HG02970 (cell line): ENCODE data around the gene CDC42EP5.
"Not testable (repeated sequence)": the region's sequence is repeated elsewhere in the genome, so short reads cannot be mapped to it uniquely, and the experiment has no call there.

Experiments used
- ATAC-seq: cut with Tn5 transposase; IDR thresholded peaks from one replicate; pipeline ENCODE4 v1.9.1; 2021; ENCODE audit warnings: mild to moderate bottlenecking, moderate library complexity, moderate number of reproducible peaks; ENCODE audit not compliant: unreplicated experiment, low FRiP score

Gene CDC42EP5

DNA sequence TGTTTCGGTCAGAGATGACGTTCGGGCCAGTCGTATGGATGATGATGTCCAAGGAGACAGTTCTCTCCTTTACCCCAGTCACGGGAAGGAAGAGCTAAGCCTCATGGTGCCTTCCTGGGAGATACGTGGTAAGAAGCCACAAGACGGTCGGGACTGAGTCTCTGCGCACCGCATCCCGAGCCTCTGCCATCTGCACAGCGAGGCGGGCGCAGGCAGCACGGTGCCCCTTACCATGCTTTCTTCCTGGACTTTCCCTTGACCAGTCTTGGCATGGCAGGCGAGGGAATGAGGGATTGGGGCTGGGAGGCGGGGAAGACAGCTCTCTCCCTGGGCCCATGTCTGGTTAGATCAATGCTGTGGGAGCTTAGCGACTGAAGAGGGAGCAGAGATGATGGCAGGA lies 19.5 kb upstream of the CDC42EP5 start:
- no peak for ATAC-seq

DNA sequence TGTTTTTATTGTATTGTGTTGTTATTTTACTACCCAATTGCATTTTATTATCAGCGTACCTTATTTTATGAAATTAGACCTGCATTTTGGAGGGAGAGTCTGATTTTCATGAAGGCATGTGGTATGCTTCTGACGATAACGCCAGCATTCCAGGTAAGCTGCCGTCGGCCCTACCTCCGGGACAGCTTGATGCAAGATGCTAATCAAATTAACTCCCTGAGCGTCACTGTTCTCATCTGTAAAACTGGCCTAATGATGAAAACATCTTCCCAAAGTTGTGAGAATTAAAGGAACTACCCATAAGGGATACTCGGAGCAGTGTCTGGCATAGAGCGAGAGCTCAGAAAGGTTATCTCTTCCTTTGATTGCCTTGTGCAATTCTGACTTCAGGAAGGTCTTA lies 16.7 kb upstream of the CDC42EP5 start:
- no peak for ATAC-seq

DNA sequence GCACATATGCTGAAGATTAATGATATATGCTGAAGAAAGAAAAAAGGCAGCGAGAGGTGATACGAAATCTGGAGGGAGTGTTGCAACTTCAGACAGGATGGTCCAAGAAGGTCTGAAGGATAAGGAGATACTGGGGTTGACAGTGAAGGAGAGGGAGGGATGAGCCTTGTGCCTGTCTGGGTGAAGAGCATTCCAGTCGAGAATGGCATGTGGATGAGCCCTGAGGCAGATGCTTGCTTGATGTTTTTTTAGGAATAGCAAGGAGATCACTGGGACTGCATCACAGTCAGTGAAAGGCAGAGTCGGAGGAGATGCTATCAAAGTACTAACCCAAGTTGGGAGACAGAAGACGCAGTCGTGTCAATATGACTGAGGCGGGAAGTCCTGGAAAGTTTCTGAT lies 16.2 kb upstream of the CDC42EP5 start:
- no peak for ATAC-seq

DNA sequence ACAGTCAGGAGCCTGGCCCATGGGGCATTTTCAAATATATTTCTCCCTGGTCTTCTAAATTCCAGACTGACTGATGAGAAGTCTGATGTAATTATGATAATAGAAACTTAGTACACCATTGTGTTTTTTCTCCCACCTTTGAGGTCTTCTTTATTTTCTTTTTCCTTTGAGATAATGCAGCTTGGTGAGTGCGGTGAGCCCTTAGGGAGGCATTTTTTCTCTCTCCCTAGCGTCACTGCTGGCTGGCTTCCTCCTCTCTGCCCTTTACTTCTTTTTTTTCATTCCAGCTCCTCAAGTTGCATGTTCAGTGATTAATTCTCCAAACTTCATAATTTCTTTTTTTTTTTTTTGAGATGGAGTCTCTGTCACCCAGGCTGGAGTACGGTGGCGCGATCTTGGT lies 12.8 kb upstream of the CDC42EP5 start:
- ATAC-seq, result no peak

DNA sequence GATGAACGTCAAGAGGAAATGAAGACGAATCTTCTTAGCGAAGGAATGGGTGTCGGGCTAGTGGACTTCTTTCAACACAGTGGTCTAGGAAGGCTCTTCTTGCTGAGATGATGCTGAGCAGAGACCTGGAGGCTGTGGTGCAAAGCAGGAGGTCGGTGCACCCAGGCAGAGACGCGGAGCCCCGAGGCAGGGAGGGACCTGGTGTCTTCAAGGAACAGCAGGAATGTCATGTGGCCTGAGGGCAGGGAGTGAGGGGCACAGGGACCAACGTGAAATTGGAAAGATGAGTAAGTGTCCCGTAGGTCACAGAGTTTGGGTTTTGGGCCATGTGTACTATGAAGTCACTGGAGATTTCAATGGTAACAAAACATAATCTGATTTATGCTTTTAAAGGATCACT lies 11.4 kb upstream of the CDC42EP5 start:
- ATAC-seq, result no peak

DNA sequence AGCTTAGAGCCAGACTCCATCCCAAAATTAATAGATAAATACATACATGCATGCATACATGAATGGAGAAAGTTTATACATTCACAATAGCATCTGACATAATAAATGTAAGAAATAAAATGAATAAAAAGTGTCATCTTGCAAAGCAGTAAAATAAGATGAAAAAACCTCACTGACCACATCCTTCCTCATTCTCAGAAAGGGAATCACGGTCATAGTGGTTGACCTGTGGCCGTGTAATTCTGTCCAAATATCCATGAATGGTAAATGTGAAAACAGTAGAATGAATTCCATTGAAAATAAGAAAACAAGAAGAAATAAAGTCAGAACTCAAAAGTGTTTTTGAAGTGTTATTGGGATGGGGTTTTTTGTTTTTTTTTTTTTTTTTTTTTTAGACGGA lies 9.8 kb upstream of the CDC42EP5 start:
- ATAC-seq, result no peak

DNA sequence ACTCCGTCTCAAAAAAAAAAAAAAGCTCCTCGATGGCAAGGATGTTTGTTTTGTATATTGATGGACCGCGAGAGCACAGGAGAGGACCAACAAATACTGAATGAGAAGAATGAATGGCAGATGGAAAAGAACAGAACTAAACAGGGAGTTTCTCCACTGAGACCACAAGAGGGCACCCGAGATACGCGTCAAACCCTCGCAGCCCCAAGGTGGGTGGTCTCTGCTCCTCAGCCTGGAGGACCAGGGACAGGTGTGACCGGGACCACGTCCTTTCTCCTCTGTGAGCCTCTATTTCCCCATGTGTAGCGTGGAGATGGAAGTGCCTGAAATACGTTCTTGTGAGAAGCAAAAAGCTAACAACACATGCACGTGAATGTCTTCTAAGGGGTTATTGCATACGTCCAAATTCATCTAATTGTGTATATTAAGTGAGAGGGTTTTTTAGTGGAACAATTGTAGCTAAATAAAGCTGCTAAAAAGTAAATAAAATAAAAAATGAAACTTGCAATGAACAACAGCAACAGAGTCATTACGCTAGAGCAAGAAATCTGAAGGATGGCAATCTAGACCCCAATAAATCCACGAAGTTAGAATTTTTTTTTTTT lies 8.3 kb upstream of the CDC42EP5 start:
- no peak for ATAC-seq

DNA sequence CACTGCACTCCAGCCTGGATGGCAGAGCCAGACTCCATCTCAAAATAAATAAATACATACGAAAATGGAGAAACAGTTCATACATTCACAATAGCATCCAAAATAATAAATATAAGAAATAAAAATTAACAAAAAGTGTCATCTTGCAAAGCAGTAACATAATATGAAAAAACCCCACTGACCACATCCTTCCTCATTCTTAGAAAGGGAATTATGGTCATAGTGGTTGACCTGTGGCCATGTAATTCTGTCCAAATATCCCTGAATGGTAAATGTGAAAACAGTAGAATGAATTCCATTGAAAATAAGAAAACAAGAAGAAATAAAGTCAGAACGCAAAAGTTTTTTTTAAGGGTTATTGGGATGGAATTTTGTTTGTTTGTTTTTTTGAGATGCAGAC lies 7.0 kb upstream of the CDC42EP5 start:
- no peak for ATAC-seq

DNA sequence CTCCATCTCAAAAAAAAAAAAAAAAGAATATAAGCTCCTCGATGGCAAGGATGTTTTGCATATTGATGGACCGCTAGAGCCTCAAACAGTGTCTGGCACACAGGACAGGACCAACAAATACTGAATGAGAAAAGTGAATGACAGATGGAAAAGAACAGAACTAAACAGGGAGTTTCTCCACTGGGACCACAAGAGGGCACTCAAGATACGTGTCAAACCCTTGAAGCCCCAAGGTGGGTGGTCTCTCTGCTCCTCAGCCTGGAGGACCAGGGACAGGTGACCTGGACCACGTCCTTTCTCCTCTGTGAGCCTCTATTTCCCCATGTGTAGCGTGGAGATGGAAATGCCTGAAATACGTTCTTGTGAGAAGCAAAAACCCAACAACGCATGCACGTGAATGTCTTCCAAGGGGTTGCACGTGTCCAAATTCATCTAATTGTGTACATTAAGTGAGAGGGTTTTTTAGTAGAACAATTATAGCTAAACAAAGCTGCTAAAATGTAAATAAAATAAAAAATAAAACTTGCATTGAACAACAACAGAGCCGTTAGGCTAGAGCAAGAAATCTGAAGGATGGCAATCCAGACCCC lies 5.7 kb upstream of the CDC42EP5 start:
- ATAC-seq, result no peak

DNA sequence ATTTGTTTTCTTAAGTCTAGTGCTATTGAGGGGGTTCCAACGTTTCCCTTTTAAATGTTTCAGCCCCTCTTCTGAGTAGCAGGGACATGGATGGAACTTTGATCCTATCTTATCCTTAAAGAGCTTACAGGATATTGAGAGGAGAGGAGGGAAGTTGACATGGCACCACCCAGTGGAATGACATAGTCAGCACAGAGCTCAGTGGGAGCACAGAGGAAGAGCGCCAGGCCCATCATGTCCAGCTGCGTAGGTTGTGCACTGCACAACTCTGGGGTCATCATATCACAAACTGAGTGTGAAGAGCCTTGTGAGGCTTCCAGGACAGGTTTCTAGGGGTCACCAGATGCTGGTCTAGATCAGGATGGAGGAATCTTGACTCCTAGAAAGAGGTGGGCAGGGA lies 4.6 kb upstream of the CDC42EP5 start:
- ATAC-seq, result no peak

DNA sequence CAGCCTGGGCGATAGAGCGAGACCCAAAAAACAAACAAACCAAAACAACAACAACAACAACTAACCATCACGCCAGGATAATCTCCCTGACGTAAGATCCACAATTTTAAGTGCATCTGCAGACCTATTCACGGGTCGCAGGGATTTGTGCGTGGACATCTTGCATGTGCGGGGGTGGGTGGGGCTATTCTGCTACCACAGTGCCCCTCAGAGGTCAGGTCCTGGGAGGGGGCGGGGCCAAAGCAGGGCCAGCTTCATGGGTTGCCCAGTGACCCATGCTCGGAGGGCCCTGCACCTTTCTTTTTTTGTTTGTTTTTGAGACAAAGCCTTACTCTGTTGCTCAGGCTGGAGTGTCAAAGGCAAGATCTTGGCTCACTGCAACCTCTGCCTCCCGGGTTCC lies 2.6 kb upstream of the CDC42EP5 start:
- no peak for ATAC-seq

DNA sequence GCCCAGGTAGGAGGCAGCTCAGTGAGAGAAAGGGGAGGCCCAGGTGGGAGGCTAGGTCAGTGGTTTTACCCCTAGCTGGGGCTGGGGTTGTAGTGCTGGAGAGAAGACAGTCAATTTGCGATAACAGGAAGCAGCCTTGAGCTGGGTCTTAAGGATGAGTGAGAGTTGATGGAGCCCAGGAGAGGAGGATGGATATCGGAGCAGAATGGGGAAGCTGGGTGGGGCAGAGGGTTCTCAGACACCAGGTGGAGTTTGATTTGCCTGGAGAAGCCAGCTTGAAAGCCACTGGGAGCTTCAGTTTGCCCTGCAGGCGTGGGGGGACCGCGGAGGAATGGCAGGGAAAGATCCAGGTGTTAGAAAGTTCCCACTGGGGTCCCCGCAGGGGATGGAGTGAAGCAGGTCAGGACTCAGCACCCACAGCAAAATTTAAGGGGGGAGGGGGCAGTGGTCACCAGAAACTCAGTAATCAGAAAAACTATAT lies 836 bp upstream of the CDC42EP5 start:
- ATAC-seq, result no peak

DNA sequence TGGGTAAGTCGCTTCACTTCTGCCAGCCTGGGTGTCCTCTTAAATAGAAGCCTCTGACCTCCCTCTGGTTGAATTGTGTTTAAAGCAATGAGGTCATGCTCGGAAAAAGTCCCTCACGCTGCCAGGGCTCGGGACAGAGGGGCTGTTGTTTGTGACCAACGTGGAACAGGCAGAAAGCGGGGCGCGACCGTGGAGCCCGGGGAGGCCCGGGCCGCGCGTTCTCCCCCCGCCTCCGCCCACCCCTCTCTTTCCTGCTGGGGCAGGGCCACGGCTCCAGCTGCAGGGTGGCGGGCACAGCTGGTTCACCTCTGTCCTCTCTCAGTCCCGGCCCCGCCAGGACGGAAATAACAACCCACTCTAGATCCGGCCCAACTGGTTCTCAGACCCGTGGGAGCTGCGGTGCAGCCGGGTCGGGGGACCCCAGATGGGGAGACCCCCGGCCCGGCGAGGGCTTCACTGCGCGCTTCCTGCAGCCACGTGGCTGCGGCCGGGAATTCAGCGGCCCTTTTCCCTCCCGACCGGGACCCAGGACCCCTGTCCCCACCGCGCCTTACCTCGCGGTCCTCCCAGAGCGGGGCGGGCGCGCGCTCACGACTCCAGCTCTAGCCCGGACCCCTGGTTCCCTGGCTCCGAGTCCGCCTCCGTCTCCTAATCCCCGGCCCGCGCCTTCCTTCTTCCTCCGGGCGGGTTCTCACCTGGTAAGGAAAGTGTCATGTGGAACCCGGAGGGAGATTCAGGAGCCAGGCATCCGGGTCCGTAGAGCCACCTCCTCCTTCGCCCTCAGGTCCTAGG lies 1.9 kb downstream of the CDC42EP5 start:
- ATAC-seq, result no peak

DNA sequence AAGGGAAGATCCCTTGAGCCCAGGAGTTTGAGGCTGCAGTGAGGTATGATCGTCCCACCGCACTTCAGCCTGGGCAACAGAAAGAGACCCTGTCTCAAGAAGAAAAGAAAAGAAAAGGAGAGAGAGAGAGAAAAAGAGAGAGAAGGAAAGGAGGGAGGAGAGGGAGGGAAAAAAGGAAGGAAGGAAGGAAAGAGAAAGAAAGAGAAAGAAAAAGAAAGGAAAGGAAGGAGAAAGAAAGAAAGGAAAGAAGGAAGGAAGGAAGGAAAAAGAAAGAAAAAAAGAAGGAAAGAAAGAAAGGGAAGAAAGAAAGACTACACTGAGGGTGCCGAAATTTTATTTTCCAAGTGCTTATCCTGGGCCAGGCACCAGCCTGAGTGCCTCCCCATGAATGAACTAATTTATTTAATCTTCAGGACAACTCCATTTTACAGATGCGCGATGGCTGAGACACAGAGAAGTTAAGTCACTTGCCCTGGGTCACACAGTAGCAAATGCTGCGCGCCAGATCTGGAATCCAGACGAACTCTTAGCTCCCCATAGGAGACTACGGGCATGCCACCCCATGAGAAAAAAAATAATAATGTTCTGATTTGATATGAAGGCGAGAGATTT lies 2.7 kb downstream of the CDC42EP5 start:
- no peak for ATAC-seq

DNA sequence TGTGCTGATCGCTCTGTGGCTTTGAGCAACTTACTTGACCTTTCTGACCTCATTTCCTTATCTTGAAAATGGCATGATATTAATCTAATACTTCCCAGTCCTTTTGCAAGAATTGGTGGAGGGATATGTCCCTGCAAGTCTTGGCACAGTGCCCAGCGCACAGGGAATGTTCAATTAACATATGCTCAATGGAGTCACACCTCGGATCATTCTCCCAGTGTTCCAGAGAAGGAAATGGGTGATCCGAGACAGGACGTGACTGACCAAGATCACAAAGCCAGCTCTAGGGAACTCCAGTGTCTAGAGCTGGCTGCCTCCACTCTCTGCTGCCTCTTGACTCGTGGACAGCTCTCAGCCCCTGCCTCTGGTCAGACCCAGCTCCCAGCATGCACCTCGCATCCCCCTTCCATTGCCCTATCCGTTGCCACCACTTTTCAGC lies 3.6 kb downstream of the CDC42EP5 start:
- ATAC-seq, result no peak

DNA sequence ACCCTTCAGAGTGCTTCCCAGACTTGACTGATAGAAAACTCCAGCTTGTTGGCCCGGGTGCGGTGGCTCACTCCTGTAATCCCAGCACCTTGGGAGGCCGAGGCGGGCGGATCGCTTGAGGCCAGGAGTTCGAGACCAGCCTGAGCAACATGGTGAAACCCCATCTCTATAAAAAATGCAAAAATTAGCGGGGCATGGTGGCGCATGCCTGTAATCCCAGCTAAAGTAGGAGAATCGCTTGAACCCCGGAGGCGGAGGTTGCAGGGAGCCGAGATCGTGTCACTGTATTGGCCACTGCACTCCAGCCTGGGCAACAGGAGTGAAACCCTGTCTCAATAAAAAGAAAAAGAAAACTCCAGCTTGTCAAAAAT lies 7.0 kb downstream of the CDC42EP5 start:
- not testable (repeated sequence) for ATAC-seq

DNA sequence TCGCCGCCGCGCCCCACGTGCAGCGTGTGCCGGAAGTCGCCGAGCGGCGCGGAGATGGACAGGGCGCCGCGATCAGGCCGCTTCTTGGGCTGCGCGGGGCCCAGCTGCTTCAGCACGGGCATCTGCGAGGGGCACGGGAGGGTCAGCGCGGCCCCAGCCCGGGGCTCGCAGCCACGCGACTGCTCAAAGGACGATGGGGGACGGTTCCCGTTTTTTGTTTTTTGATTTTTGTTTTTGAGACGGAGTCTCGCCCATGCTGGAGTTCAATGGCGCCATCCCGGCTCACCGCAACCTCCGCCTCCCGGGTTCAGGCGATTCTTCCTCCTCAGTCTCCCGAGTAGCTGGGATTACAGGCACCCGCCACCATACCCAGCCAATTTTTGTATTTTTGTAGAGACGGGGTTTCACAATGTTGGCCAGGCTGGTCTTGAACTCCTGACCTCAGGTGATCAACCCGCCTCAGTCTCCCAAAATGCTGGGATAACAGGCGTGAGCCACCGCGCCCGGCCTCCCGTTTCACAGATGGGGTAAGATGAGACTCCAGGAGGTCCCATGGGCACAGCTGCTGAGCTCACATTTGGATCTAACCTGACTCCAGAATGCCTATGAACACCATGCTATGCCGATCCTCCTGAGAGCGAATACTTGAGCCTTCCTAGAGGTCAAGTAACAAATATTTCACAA lies 7.5 kb downstream of the CDC42EP5 start:
- ATAC-seq, result no peak

DNA sequence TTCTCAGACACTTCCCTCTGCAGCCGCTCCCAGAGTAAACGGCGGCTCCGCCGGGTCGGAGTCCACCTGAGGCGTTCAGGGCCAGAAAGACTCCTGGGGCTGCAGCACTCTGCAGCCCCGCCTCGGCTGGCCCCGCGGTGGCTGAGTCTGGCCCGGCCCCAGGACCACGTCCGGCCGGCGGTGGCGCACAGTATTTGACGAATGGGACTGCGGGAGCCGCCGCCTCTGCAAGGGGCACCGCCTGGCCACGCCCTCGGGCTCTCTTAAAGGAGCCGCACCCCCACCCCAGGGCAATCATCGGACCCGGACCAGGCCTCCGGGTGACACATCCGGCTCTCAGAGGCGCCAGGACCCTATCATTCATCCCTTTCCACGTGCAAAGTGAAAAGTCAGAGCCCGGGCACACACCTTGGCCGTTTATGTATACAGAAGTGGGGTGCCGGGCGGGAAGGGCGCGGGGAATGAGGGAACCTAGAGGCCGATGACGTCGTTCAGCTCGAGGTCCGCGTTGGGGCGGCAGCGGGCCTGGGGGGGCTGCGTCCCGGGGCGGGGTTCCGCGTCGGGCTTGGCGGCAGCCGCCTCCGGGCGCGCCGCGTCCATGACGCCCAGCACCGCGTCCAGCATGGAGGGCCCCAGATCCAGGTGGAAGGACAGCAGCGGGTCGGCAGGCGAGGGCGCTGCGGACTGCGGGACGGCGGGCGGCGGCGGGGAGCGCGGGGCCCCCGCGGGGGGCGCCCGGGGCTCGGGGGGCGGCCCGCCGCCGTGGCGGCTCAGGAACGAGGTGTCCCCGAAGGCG lies 8.3 kb downstream of the CDC42EP5 start:
- peak; percentile 42 for ATAC-seq

DNA sequence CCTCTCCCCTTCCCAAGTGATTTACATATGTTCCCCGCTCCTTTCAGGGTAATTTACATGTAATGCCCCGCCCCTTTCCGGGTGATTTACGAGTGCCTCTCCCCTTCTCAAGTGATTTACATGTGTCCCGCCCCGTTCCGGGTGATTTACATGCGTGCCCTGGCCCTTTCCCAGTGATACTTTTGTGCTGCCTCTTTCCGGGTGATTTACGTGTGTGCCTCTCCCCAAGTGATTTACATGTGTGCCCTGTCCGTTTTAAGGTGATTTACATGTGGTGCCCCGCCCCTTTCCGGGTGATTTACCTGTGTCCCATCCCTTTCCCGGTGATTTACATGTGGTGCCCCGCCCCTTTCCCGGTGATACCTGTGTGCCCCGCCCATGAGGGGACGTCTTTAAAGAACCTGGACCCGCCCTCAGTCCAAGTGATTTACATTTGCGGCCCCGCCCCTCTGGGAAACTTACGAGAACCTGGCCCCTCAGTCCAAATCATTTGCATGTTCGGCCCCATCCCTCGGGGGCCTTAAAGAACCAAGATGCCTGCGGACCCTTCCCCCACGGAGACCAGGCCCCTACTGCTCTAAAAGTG lies 9.0 kb downstream of the CDC42EP5 start:
- peak; percentile 37 for ATAC-seq
